DOHH2 (cell line): ENCODE results near the gene GPC6.

Experiments
- H3F3A ChIP-seq: fragments of 200-600 bp; sonication (generic), shearing (Covaris generic); 2 replicates; pipeline ENCODE4 v1.6.0; 2016; ENCODE audit warnings: antibody characterized with exemption, mild to moderate bottlenecking; ENCODE audit not compliant: control insufficient read depth, insufficient read depth
- H3K27ac ChIP-seq: fragments of 200-600 bp; sonication (generic); 2 replicates; pipeline ENCODE4 v1.5.1; 2014; ENCODE audit warnings: low read depth, mild to moderate bottlenecking, low read length, moderate library complexity
- H3K27me3 ChIP-seq: fragments of 200-600 bp; sonication (generic); 2 replicates; pipeline ENCODE4 v1.6.1; 2014; ENCODE audit warnings: mild to moderate bottlenecking, low read length, mixed read lengths; ENCODE audit not compliant: control insufficient read depth
- H3K36me3 ChIP-seq: fragments of 200-600 bp; sonication (generic); 2 replicates; pipeline ENCODE4 v1.6.1; 2014; ENCODE audit warnings: mild to moderate bottlenecking, low read length, moderate library complexity, mixed read lengths; ENCODE audit not compliant: control insufficient read depth
- H3K4me1 ChIP-seq: fragments of 200-600 bp; sonication (generic); 2 replicates; pipeline ENCODE4 v1.6.1; 2014; ENCODE audit warnings: mild to moderate bottlenecking, low read length, mixed read lengths; ENCODE audit not compliant: control insufficient read depth
- H3K4me2 ChIP-seq: fragments of 200-600 bp; sonication (generic); 2 replicates; pipeline ENCODE4 v1.6.0; 2014; ENCODE audit warnings: mild to moderate bottlenecking, low read length, moderate library complexity
- H3K4me3 ChIP-seq: fragments of 200-600 bp; sonication (generic); 2 replicates; pipeline ENCODE4 v1.5.1; 2014; ENCODE audit warnings: mild to moderate bottlenecking, low read length, mixed read lengths
- H3K79me2 ChIP-seq: fragments of 200-600 bp; sonication (generic); 2 replicates; pipeline ENCODE4 v1.6.1; 2014; ENCODE audit warnings: mild to moderate bottlenecking, low read length, mixed read lengths; ENCODE audit not compliant: control insufficient read depth
- H3K9me2 ChIP-seq: fragments of 200-600 bp; sonication (generic); replicated peaks from 2 replicates; pipeline ENCODE4 v1.6.1; 2014; ENCODE audit warnings: mild to moderate bottlenecking, low read length, mixed read lengths; ENCODE audit not compliant: control insufficient read depth
- H3K9me3 ChIP-seq: fragments of 200-600 bp; sonication (generic); 2 replicates; pipeline ENCODE4 v1.6.1; 2014; ENCODE audit warnings: antibody characterized with exemption, low read length, mixed read lengths; ENCODE audit not compliant: control insufficient read depth, insufficient read depth
- H4K20me1 ChIP-seq: fragments of 200-600 bp; sonication (generic); 2 replicates; pipeline ENCODE4 v1.6.0; 2014; ENCODE audit warnings: low read depth, mild to moderate bottlenecking, antibody characterized with exemption, low read length, moderate library complexity; ENCODE audit not compliant: control insufficient read depth, insufficient read depth
- CTCF ChIP-seq: fragments of 200-600 bp; sonication (generic); IDR thresholded peaks from one replicate; pipeline ENCODE4 v1.5.1; 2014; ENCODE audit warnings: antibody characterized with exemption, mild to moderate bottlenecking, low read depth, low read length; ENCODE audit not compliant: poor library complexity, severe bottlenecking
- EZH2phosphoT487 ChIP-seq: fragments of 200-600 bp; sonication (generic); IDR thresholded peaks from 2 replicates; pipeline ENCODE4 v1.6.1; 2017; ENCODE audit warnings: borderline replicate concordance, mild to moderate bottlenecking, antibody characterized with exemption, low read length, moderate library complexity, mixed read lengths

The GPC6 gene

GRCh38 chr13:93406136-93406535 is 179.5 kb downstream of the GPC6 start:
- no peaks in the 10 kb centered on the region for H3K9me3 ChIP-seq
- no peaks in the 10 kb centered on the region for H3K9me2 ChIP-seq
- H3K36me3 ChIP-seq = no peaks in the 10 kb centered on the region
- TF ChIP-seq CTCF (no peak), EZH2phosphoT487 (no peak)
- no peaks in the 10 kb centered on the region for H4K20me1 ChIP-seq
- H3K79me2 ChIP-seq = no peaks in the 10 kb centered on the region
- H3K27me3 ChIP-seq = no peaks in the 10 kb centered on the region
- H3K4me1 ChIP-seq = no peaks in the 10 kb centered on the region
- H3F3A ChIP-seq = no peaks in the 10 kb centered on the region
- no peak overlapping the region for H3K27ac ChIP-seq
- H3K4me2 ChIP-seq = no peak overlapping the region
- H3K4me3 ChIP-seq = no peak overlapping the region

- Histone ChIP-seq H4K20me1 (no peaks in the 10 kb centered on the region), H3K9me3 (no peaks in the 10 kb centered on the region), H3K79me2 (no peaks in the 10 kb centered on the region), H3K4me2 (no peak overlapping the region), H3F3A (no peaks in the 10 kb centered on the region), H3K4me1 (no peaks in the 10 kb centered on the region), H3K27me3 (no peaks in the 10 kb centered on the region), H3K9me2 (no peaks in the 10 kb centered on the region), H3K27ac (no peak overlapping the region), H3K4me3 (no peak overlapping the region), H3K36me3 (no peaks in the 10 kb centered on the region)
- TF ChIP-seq CTCF (no peak), EZH2phosphoT487 (no peak)
Measured at GRCh38 chr13:93407551-93407950, 180.9 kb downstream of the GPC6 start.

- Histone ChIP-seq H3K27ac (no peak overlapping the region), H3K79me2 (no peaks in the 10 kb centered on the region), H3K4me1 (no peaks in the 10 kb centered on the region), H3F3A (no peaks in the 10 kb centered on the region), H3K4me2 (no peak overlapping the region), H3K4me3 (no peak overlapping the region), H3K27me3 (no peaks in the 10 kb centered on the region), H4K20me1 (no peaks in the 10 kb centered on the region), H3K9me3 (no peaks in the 10 kb centered on the region), H3K9me2 (no peaks in the 10 kb centered on the region), H3K36me3 (no peaks in the 10 kb centered on the region)
- TF ChIP-seq CTCF = no peak
- no peak for TF ChIP-seq EZH2phosphoT487
Measured at GRCh38 chr13:93409001-93409400, 182.4 kb downstream of the GPC6 start.

DNA sequence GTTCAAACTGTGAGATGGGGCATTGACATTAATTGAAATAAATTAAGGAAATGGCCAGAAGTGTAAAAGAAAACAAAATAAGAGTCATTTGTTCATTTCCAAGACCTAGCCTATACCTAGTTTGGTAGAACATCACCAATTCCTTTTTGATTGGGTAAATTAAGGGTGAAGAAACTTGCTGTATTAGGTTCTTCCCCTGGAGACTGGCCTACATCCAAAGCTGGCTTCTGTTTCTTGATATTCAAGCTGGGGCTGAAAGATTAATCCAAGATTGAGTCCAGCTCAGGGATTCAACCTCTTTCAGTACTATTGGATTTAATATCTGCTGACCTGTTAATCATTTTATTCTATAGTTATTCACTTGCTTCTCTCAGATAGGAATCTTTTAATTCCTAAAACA is 183.2 kb downstream of the GPC6 start:
- TF ChIP-seq CTCF (no peak), EZH2phosphoT487 (no peak)
- Histone ChIP-seq H3F3A (no peaks in the 10 kb centered on the region), H4K20me1 (no peaks in the 10 kb centered on the region), H3K27me3 (no peaks in the 10 kb centered on the region), H3K36me3 (no peaks in the 10 kb centered on the region), H3K27ac (no peak overlapping the region), H3K4me2 (no peak overlapping the region), H3K79me2 (no peaks in the 10 kb centered on the region), H3K4me1 (no peaks in the 10 kb centered on the region), H3K4me3 (no peak overlapping the region), H3K9me2 (no peaks in the 10 kb centered on the region), H3K9me3 (no peaks in the 10 kb centered on the region; the same call in 1 of the 2 replicates)
